ENCODE measurements around the gene FOXF2. TPM values are rescaled to one million over a fixed set of nuclear protein-coding genes. Genes with fewer than 3 reads are reported as not detected.

The FOXF2 gene
- total RNA-seq, 2 donors from 2014 or later = 4.9 to 14.1 TPM

- Histone ChIP-seq H3K9me3 (no peaks in the 10 kb centered on the region), H3K36me3 (no peaks in the 10 kb centered on the region), H3K27me3 (replicated peaks; ENCODE audit: insufficient read depth) (peaks cover 18% of the 10 kb centered on the region), H3K27ac (peak overlapping the region; percentile 30 to 72), H3K4me3 (no peak overlapping the region), H3K4me1 (replicated peaks) (no peaks in the 10 kb centered on the region)
- no peak for DNase-seq (ENCODE audit: low spot score)
- 59% methylated on average over 15 of the region's 15 CpGs for WGBS
- TF ChIP-seq POLR2A (IDR thresholded peaks at IDR 0.05) (no peak), CTCF (IDR thresholded peaks at IDR 0.05) (no peak), POLR2AphosphoS5 (IDR thresholded peaks at IDR 0.05) (no peak)
- intact Hi-C loops (cut with DNase I) = loop anchor here (5.0 to 10.0 kb wide), 2 partner anchors 599 to 801 kb away; no protein-coding TSS in a partner anchor
Measured at GRCh38 chr6:1395941-1396908, 6.8 kb downstream of the FOXF2 start.

- Histone ChIP-seq H3K27me3 (replicated peaks; ENCODE audit: insufficient read depth) (peaks cover 15% of the 10 kb centered on the region), H3K36me3 (no peaks in the 10 kb centered on the region), H3K9me3 (no peaks in the 10 kb centered on the region), H3K4me3 (no peak overlapping the region), H3K27ac (peak overlapping the region; percentile 30 to 72), H3K4me1 (replicated peaks) (no peaks in the 10 kb centered on the region)
- peak; percentile 66 for DNase-seq (ENCODE audit: low spot score)
- 27% methylated on average over 28 of the region's 28 CpGs for WGBS
- TF ChIP-seq POLR2A (IDR thresholded peaks at IDR 0.05) = no peak
- peak; percentile 54 for TF ChIP-seq POLR2AphosphoS5 (IDR thresholded peaks at IDR 0.05)
- TF ChIP-seq CTCF (IDR thresholded peaks at IDR 0.05) = peak; percentile 83 to 90 (median 86)
- intact Hi-C loops (cut with DNase I) = loop anchor here (5.0 to 10.0 kb wide), 2 partner anchors 600 to 802 kb away; no protein-coding TSS in a partner anchor
Measured at GRCh38 chr6:1396952-1397868, 7.8 kb downstream of the FOXF2 start.

GRCh38 chr6:1399085-1399780 is 9.9 kb downstream of the FOXF2 start:
- no peak for TF ChIP-seq POLR2AphosphoS5 (IDR thresholded peaks at IDR 0.05)
- no peak for TF ChIP-seq POLR2A (IDR thresholded peaks at IDR 0.05)
- no peak for TF ChIP-seq CTCF (IDR thresholded peaks at IDR 0.05)
- Histone ChIP-seq H3K4me3 (no peak overlapping the region), H3K27ac (no peak overlapping the region), H3K9me3 (no peaks in the 10 kb centered on the region), H3K4me1 (replicated peaks) (no peaks in the 10 kb centered on the region), H3K27me3 (replicated peaks; ENCODE audit: insufficient read depth) (peaks cover 4% of the 10 kb centered on the region), H3K36me3 (no peaks in the 10 kb centered on the region)
- intact Hi-C loops (cut with DNase I) = loop anchor here (5.0 to 10.0 kb wide), 2 partner anchors 602 to 804 kb away; no protein-coding TSS in a partner anchor
- 61% methylated on average over 3 of the region's 3 CpGs for WGBS
- no peak for DNase-seq (ENCODE audit: low spot score)

GRCh38 chr6:1400126-1400850 is 10.9 kb downstream of the FOXF2 start:
- H3K9me3 ChIP-seq = no peaks in the 10 kb centered on the region
- no peak for DNase-seq (ENCODE audit: low spot score)
- H3K4me3 ChIP-seq = no peak overlapping the region
- H3K4me1 ChIP-seq (replicated peaks) = no peaks in the 10 kb centered on the region
- intact Hi-C loops (cut with DNase I) = no loop called here
- WGBS = 95% methylated on average over 30 of the region's 30 CpGs
- peaks cover 4% of the 10 kb centered on the region for H3K27me3 ChIP-seq (replicated peaks; ENCODE audit: insufficient read depth)
- no peak for TF ChIP-seq POLR2AphosphoS5 (IDR thresholded peaks at IDR 0.05)
- no peak for TF ChIP-seq CTCF (IDR thresholded peaks at IDR 0.05)
- no peak for TF ChIP-seq POLR2A (IDR thresholded peaks at IDR 0.05)
- H3K36me3 ChIP-seq = no peaks in the 10 kb centered on the region
- H3K27ac ChIP-seq = no peak overlapping the region

Measured in prostate gland (tissue), 2 donors.